Measurements from ENCODE around the gene CCDC92B. TPM values are rescaled to one million over a fixed set of nuclear protein-coding genes. Genes with fewer than 3 reads are reported as not detected.

CCDC92B gene
- total RNA-seq, 1 donor = not detected

GRCh38 chr17:2716649-2717048 lies 32.8 kb downstream of the CCDC92B start:
- DNase-seq (ENCODE audit: low read depth) = no peak
- no peak for TF ChIP-seq CTCF (IDR thresholded peaks at IDR 0.05; ENCODE audit: insufficient read depth, low read length)
- no peak overlapping the region for H3K4me3 ChIP-seq (ENCODE audit: low read depth, low read length)

- H3K4me3 ChIP-seq (ENCODE audit: low read depth, low read length) = no peak overlapping the region
- no peak for TF ChIP-seq CTCF (IDR thresholded peaks at IDR 0.05; ENCODE audit: insufficient read depth, low read length)
- no peak for DNase-seq (ENCODE audit: low read depth)
Measured at GRCh38 chr17:2713881-2714280, 35.6 kb downstream of the CCDC92B start.

- no peak for DNase-seq (ENCODE audit: low read depth)
- peak overlapping the region; percentile 75 for H3K4me3 ChIP-seq (ENCODE audit: low read depth, low read length)
- no peak for TF ChIP-seq CTCF (IDR thresholded peaks at IDR 0.05; ENCODE audit: insufficient read depth, low read length)
Measured at GRCh38 chr17:2712300-2713043, 37.0 kb downstream of the CCDC92B start.

GRCh38 chr17:2711608-2712299 lies 37.7 kb downstream of the CCDC92B start, which contains the start of gene CLUH:
Gene CLUH, minus strand, starts transcription at chr17:2711764. Its CDS starts 103 bp downstream, at chr17:2711661.
- no peak for TF ChIP-seq CTCF (IDR thresholded peaks at IDR 0.05; ENCODE audit: insufficient read depth, low read length)
- peak; percentile 96 for DNase-seq (ENCODE audit: low read depth)
- H3K4me3 ChIP-seq (ENCODE audit: low read depth, low read length) = peak within 1 kb of the TSS; percentile 81

- DNase-seq (ENCODE audit: low read depth) = no peak
- no peak for TF ChIP-seq CTCF (IDR thresholded peaks at IDR 0.05; ENCODE audit: insufficient read depth, low read length)
- peak overlapping the region; percentile 81 for H3K4me3 ChIP-seq (ENCODE audit: low read depth, low read length)
Measured at GRCh38 chr17:2710803-2711607, 38.4 kb downstream of the CCDC92B start.

- no peak for TF ChIP-seq CTCF (IDR thresholded peaks at IDR 0.05; ENCODE audit: insufficient read depth, low read length)
- H3K4me3 ChIP-seq (ENCODE audit: low read depth, low read length) = peak overlapping the region; percentile 81
- no peak for DNase-seq (ENCODE audit: low read depth)
Measured at GRCh38 chr17:2710071-2710802, 39.2 kb downstream of the CCDC92B start.
